CD4-positive, alpha-beta T cell treated with Interleukin-21 for 1 hour (primary cell): Measurements from ENCODE around the gene EHD1.

Experiments
- DNase-seq: peaks from one replicate; pipeline ENCODE4 v3.0.0-alpha.2; 2020

EHD1 gene

DNA sequence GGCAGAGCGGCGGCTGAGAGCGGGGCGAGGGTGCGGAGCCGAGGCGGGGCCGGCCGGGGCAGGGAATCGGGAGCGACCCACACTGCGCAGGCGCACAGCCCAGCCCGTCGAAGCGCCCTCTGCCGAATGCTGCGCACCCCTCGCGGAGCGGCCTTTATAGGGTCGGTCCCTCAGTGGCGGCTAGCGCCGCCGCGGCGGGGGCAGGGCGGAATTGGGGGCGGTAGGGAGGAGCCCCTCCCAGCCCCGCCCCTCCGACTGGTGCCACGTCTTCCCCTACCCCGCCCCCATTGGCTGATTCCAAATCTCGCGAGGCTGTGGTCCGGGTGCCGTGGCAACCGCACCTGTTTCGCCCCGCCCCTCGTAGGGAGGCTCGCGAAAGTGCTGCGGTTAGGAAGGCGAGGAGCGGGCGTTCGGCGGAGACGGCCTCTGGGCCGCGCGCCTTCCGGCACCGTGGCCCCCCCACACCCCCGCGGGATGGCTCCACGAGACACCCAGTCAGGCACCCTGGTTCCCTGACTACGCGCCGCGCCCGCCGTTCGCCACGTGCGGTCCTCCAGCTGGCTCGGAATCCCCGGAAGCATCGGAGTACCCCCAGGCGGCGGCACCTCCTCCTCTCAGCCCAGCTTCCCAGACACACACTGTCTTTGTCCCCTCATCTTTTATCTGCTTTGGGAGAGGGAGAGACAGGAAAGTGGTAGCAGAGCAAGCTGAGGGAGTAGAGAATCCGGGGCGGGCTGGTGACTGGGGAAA, at the start of gene EHD1:
TSS of gene EHD1 (minus strand) at position 128 of the 750 bp plus-strand sequence. CDS start 157 bp downstream, outside the sequence.
- DNase-seq: peak; percentile 100

DNA sequence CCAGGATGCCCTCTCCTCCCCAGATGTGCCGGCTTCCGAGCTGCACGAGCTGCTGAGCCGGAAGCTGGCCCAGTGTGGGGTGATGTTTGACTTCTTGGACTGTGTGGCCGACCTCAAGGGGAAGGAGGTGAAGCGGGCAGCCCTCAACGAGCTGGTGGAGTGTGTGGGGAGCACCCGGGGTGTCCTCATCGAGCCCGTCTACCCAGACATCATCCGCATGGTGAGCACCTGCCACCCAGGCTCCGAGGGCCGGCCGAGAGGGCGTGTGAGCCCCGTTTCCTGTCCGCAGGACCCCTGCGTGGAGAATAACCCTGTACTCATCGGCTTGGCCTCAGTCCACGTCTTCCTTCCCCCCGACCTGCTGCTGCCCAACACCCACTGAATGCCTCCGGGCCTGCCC, 48.3 kb upstream of the EHD1 start:
- DNase-seq: no peak

DNA sequence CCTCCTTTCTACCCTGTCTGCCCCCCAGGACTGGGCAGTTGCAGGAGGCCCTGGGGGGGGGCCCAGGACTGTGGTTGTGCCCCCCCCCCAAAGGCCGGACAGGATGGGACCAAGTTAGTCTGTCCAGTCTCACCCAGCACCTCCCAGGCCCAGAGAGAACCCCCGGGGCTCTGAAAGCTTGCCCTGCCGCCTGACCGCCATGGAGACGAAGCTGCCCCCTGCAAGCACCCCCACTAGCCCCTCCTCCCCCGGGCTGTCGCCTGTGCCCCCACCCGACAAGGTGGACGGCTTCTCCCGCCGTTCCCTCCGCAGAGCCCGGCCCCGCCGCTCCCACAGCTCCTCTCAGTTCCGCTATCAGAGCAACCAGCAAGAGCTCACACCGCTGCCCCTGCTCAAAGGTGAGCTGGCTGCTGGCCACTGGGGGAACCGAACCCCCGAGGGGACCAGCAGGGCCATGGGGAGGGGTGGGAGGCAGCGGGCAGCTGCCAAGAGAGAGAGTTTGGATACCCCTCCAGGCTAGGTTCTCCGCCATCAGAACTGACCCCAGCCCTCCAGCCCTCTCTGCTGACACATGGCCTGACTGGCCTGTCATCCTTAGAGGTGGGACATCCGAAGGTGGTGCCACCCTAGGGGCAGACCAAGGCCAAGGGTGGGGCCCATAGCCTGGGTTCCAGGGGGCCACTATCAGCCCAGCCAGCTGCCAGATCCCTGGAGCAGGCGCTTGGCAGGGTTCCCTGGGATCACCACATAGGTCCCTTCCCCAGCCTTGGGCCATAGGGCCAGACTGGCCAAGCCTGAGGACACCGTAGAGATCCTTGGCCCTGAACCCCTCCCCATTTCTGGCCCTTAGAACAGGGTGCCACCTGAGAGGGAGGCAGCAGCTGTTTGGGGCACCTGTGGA, 47.4 kb upstream of the EHD1 start:
- no peak for DNase-seq

DNA sequence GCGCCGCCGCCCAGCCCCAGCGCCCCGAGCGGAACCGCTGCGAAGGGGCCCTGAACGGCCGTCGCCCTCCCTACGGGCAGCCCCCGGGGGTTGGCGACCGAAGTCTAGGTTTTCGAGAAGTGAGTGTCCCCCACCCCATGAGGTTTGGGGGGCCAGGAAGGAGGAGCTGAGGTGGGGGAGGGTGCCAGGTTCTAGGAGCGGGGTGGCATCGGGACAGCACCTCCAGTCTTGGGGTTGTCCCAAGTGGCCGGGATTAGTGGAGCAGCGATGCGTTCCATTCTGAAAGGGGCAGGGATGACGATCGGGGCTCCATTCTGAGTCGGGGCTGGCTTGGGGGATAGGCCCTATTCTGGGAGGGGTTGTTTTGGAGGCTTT, 46.5 kb upstream of the EHD1 start:
- no peak for DNase-seq

DNA sequence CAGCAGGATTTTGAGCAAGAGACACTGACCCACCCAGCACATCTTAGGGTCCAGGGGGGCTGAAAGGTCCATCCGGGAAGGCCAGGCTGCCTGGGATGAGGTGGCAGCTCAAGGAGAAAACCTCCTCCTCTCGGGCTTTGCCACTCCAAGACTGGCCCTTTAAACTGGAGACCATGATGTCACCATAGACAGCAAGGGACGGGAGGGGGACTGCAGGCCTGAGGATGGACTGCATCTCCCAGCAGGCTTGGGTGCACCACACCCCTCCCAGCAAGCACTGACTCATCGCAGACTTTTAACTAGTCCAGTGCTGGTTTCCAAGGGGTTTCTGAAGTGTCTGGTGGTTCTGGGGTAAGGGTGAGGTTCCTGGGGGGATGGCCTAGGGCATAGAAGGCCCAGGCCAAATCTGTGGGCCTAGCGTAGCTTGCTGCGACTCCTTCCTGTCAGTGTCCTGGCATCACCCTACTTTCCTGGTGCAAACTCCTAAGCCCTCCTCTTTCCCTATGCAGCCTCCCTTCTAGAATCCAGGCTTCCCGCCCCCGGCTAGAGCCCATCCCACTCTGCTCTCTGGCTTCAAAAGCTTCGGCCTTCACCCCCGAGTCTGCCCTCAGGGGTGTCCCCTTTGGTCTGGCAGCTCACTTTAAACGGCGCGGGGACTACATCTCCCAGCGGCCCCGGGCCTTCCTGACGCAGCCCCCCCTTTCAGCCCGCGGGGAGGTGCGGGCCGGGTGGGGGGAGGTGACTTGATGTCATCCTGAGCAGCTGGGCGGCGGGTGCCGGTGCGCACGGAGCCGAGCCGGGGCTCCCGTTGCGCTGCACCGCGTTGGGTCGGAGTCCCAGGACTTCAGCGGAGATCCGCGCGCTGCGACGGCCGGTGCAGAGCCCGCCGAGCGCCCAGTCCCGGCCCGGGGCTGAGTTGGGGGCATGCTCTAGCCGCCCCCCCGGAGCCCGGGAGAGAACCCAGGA, 45.8 kb upstream of the EHD1 start, which contains the start of gene PPP2R5B:
TSS of gene PPP2R5B (plus strand) at position 746 of the 966 bp plus-strand sequence. CDS start 1,046 bp downstream, outside the sequence.
- peak; percentile 91 for DNase-seq

DNA sequence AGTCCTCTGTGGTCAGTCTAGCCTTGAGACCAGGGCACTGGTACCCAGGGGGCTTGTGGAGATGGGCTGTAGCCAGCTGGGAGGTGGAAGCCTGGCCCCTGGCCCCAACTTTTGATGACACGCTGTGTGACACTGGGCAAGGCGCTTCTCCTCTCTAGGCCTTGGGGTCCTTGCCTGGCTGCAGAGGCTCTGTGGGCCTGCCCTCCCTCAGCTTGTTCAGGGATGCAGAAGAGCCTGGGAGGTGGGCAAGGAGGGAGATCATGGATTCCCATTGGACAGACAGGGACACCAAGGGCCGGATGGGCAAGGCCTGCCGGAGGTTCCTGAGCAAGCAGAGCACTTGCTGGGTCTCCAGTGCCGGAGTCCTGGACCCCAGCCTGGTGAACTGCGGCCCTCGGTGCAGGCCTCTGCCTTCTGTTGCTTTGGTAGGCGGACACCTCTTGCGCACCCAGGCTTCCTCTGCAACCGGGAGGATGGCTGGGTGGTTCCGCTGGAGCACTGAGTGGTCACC, 44.8 kb upstream of the EHD1 start:
- DNase-seq: no peak

DNA sequence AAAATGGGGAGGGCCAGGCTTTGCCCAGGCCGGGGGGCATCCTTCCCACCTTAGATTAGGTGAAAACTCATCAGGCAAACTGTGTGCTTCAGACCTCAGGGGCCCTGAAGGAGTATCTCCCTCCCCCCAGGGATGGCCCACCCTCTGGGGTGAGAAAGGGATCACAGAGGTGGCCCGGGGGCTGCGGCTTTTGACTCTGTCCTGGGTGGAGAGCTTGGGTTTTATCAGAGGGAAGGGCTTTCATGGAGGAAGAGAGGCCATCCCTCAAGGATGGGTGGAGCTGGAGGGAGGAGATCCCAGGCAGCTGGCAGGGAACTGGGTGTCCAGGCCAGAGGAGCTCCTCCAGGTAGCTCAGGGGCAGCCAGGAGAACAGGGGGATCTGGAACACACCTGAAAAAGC, 43.0 kb upstream of the EHD1 start:
- no peak for DNase-seq

DNA sequence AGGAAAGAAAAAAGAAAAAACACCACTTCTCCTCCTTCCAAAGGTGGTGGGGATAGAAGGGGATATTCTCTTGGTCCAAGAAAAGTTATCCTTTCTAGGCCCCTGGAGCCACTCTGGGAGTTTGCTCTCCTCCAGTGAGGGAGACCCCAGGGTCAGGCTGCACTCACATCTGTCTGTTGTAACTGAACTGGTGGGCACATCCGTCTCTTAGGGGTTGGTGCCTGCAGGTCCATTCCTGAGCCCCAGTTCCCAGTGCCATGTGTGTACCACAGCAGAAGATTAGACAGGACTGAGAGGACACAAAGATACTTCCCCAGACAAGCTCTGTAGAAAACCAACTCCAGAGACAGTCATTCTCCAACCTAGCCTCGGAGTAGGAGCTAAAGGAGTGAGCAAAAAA, 41.7 kb upstream of the EHD1 start:
- no peak for DNase-seq

DNA sequence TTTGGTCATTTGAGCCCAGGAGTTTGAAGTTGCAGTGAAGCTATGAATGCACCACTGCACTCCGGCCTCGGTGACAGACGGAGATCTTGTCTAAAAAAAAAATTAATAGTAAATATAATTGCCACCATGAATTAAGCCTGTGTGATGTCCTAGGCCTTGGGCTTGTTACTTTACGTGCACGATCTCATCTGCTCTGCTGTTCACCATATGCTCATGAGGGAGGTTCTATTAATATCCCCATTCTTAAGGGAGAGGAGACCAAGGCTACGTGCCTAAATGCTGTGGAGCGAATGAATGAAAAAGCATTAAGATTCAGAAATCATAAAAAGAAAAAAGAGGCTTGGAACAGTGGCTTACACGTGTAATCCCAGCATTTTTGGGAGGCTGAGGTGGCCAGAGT, 41.2 kb upstream of the EHD1 start:
- DNase-seq: no peak

DNA sequence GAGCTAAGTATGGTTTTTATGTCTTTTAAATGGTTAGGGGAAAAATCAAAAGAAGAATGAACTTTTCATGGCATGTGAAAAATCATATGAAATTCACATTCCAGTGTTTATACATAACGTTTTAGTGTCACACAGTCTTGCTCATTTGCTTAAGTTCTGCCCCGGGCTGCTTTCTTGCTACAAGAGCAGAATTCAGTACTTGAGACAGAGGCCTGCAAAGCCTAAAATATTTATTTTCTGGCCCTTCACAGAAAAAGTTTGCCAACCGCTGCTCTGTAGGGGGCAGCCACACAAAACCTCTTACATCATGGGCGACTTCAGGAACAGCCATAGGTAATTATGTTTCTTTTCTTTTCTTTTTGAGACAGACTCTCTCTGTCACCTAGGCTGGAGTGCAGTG, 39.6 kb upstream of the EHD1 start:
- no peak for DNase-seq

DNA sequence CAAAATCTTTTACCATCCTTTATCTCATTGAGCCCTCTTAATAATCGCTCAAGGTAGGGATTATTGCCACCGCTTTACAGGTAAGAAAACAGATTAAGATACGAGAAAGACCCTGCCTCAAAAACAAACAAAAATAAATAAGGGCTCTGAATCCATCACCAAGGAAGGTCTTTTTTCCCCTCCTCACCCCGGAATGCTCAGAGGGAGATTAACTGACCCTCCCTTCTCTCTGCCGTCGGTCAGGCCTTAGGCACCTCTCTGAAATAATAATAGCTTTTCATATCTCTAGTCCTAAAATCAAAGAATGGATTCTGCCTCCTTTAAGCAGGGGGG, 39.2 kb upstream of the EHD1 start:
- DNase-seq: no peak

DNA sequence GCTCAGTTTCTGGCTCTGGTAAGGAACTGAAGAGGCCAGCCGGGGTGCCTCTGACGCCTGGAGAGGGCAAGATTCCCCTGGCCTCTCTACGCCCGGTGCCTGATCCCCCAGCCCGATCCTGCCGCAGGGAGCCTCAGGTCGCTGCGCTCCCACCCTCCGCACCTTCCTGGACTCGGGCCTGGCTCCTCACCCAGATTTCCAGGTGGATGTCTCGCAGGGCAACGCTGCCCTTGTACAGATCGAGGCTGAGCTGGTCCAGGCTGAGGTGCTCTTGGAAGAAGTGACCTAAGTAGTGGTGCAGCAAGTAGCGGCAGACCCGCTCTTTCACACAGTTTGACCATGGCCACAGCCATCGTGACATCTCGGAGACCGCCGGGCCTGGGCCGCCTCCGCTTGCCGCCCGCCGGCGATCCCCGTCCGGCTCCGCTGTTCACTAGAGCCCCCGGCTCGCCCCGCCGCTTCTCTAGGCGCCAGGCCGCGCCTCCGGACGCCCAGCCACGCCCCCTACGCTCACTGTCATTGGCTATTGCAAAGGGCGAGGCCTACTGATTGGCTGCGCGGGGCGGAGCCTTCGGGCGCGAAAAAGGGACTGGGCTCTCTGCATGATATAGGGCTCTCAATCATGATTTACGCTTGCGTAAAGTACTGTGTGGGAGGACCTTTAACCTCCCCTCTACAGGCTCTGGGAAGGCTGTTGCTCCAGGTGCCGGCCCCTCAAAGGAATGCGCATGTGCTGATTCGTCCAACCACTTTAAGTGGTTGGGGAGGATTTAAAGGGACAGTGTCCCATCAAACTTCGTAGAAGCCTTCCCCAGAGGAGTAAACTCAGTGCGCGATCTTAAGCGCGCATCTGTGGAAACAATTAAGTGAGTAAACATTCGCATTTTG, 38.6 kb upstream of the EHD1 start, which contains the start of gene ATG2A:
TSS of gene ATG2A (minus strand) at position 435 of the 888 bp plus-strand sequence. CDS start at position 361, 74 bp downstream.
- DNase-seq: peak; percentile 100

DNA sequence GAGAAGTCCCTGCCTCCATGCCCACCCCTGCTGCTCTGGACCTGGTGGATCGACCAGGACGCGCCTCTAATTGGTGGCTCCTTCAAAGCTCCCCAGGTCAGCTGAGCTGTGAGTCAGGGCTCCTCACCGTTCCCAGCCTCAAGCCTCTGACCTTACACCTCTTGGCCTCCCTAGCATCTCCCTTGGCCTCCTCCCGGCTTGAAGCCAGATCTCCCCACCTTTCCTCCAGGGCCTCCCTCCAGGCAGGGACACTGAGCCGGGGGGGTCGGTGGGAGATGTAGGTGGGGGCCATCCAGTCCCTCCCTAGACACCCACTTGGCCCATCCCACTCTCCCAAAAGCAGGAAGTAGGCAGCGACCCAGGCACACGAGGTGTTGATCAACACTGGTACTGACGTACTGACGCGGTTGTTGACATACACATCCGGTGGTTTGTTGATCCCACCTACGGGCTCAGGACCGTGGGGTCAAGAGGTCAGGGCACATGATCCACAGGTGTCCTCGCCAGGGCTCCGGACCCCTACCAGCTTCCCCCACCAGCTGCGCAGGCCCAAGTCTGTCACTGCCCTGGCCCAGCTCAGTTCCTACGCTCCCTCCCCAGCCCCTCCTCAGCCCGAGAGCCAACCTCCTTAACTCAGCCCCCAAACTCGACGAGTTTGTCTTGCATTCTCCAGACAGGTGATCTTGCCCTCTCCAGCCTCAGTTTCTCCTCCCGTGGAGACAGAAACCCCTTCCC, 37.8 kb upstream of the EHD1 start:
- DNase-seq: peak; percentile 72

DNA sequence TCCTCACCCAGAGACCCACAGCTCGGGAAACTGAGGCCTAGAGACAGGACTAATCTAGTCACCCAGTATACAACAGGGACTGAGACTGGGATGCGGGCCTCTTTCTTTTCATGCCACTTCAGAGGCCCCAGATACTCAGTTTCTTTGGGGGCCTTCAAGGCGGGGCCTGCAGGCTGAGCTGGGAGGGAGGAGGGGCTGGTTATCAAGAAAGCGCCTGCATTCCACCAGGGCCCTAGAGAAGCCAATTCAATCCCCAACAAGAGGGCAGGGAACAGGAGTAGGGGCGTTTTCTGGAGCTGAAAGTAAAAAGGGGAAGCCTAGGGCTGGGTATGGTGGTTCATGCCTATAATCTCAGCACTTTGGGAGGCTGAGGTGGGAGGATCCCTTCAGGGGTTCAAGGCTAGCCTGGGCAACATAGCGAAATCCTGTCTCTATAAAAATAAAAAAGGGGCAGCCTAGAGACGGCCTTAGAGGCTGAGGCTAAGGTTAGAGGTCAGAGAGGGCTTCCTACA, 37.0 kb upstream of the EHD1 start:
- DNase-seq: no peak

DNA sequence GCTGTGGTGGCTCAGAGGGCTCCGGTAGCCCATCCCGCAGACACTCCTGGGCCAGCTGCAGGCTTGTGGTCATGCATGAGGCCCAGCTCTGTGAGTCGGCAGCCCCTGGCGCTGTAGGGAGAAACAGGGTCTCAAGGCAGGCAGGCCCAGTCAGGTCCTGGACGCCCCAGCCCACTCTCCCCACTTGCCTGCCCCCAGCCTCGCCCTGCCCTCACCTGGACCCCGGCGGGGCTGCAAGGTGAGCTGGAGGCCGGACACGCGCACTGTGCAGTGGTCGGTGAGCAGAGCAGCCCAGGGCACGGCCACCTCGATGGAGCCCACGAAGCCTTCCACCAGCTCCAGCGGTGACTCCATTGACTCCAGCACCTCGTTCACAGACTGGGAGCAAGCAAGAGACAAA, 35.7 kb upstream of the EHD1 start:
- no peak for DNase-seq

DNA sequence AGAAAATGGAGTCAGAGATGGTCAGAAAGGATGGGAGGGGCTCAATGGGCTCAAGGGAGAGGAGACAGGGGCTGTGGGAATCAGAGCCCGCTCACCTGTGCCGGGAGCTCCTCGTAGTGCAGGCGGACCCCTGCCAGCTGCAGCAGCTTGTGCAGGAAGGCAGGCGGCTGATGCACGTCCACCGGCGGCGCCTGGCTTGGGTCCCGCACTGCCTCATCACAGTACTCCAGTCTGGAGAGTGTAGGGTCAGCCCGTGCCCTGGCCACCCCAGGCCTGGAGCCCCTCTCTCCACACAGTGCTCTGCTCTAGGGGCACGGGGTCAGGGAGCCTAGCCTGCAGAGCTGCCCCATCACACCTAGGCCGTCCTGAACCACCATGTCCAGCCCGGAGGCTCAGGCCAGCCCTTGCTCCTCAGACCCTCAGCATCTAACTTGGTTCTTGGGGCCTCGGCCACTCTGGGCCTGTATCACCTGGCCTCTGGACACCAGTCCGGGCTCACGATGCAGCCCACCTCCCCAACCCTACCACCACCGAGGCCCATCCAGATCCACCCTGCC, 34.8 kb upstream of the EHD1 start:
- no peak for DNase-seq

DNA sequence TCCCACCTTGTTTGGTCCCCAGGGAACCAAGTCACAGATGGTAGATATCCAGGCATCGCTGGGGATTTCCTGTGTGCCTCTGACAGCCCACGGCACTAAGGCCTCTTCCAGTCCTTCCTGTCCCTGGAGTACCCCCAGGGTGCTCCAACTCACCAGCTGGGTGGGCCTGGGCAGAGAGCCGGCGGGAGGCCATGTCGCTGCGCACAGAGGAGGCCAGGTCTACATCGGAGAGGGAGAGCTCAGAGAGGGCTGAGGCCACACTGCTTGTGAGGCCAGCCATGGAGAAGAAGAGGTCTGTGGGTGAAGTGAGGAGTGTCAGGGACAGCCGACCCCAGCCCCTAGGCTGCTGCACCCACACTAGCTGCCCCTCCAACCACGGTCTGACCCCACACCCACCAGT, 33.3 kb upstream of the EHD1 start:
- DNase-seq: no peak

DNA sequence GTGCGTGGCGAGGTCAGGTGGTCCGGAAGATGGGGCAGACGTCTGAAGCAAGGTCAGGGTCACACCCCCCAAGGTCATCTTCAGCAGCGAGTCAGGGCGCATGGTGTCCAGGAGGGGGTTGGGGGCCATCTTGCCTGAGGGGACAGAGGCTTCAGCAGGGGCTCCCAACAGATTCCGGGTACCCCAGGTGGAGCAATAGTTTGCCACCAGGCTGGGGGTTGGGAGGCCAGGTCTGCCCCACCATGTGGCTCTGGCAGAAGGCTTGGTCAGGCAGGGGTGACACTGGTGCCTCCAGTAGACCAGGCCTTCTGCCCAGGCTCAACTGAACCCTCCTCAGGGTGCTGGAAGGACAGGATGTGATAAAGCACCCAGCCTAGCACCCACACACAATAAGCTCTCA, 32.7 kb upstream of the EHD1 start:
- no peak for DNase-seq

DNA sequence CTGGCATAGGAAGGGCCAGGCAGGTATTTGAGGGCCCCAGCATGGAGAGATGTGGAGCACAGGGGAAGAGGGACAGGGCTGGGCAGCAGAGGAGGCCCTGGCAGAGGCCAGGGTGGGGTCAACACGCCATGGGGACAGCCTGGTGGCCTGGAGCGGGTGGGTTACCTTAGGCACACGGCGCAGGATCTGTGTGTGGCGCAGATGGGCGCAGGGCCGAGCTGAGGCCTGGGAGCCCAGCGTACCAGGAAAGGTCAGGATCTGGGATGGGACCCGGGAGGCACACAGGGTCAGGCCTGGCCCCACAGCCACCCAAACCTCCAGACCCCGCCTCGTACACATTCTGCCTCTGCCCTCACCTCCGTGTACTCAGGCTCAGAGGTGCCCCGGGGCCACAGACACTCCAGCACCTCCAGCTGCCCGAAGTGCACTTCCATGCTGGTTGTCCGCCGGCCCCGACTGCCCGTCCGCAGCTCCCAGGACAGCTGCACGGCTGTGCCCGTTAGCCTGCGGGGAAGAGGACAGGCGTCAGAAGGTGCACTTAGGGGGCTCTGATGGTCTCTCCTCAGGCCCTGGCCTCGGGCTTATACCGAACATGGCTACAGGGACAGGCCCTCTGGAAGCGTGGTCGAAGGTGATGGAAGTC, 32.2 kb upstream of the EHD1 start:
- no peak for DNase-seq
